GM21528 (cell line): ENCODE measurements around the gene ARFGAP2.
A peak's percentile ranks its signal among the peaks of the same experiment; 100 is the strongest.

ENCODE experiments used
- ATAC-seq: cut with Tn5 transposase; IDR thresholded peaks from one replicate; pipeline ENCODE4 v1.9.1; 2021; ENCODE audit warnings: mild to moderate bottlenecking, moderate library complexity; ENCODE audit not compliant: unreplicated experiment, low FRiP score

Gene ARFGAP2

DNA sequence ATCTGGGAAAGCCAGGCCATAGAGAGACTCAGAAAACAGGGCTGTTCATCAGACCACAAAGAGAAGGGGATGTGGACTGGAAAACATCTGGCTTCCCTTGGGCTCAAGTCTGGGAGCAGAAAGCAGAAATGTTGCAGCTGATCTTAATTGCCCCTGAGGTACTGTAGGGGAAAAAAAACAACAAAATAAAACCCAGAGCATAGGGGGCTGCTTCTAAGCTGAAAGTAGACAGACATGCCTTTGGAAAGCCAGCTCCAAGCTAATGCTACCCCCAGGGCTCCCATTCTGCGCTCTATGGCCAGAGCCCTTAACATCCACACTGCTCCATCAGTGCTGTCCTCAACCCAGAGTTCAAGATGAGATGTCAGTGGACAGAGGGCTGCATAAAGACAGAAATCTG, 11.6 kb upstream of the ARFGAP2 start:
- no peak for ATAC-seq

DNA sequence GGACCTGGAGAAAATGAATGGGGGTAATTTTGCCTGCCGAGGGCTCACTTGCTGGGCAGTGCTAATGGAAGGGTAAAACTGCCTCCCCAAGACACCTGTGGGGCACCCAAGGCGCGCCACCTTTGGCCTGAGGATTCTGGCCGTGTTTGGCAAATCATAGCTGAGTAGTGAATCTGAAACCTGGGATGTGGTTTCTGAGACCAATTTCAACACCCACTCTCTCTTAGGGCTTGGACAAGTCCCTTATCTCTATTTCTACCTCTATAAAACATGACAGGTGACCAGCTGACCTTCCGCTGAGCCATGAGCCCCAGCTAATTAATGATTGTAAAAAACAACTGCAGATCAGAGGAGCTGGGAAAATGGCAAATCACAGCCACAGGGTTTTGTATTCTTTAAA, 11.0 kb upstream of the ARFGAP2 start:
- ATAC-seq: no peak

DNA sequence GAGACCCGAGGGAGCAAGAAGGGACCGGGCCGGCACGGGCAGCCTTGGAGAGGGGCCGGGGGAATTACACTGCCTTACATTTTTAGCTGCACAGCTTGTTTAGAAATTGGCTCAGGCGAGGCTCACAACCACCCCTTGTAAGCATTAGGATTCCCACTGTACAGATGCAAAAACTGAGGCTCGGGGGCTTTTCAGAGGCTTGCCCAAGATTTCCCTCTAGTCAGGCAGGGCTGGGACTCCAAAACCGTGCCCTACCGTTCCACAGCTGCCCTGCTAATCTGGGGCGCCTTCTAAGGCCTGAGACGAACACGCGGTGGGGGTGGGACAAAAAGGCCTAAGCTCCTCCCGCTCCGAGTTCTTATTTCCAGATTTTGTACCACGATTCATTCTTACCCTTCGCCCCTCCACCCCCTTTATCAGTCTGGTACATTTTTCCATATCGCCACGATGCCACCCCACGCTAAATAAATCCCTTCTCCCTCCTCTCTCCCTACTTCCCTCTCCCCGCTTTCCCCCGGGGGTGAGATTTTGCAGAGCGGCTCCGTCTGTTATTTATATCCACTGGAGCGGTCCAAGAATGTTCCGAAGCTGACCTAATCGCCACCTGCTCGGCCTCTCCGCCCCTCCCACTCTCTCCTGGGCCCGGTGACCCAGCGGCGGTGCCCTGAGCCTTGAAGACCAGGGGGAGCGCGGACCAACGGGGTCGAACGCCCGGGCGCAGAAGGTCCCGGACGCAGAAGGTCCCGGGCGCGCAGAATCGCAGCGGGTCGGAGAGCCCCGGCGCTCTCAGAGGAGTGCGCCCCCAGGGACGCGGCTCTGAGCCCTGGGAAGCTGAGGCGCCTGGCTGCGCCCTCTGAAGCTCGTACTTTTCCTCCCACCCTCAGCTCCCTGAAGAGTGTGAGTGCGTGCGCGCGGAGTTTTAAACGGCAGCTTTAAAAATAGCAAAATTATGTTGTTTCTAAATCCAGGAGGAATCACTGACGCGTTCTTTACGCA, 10.3 kb upstream of the ARFGAP2 start:
- ATAC-seq: peak; percentile 34

DNA sequence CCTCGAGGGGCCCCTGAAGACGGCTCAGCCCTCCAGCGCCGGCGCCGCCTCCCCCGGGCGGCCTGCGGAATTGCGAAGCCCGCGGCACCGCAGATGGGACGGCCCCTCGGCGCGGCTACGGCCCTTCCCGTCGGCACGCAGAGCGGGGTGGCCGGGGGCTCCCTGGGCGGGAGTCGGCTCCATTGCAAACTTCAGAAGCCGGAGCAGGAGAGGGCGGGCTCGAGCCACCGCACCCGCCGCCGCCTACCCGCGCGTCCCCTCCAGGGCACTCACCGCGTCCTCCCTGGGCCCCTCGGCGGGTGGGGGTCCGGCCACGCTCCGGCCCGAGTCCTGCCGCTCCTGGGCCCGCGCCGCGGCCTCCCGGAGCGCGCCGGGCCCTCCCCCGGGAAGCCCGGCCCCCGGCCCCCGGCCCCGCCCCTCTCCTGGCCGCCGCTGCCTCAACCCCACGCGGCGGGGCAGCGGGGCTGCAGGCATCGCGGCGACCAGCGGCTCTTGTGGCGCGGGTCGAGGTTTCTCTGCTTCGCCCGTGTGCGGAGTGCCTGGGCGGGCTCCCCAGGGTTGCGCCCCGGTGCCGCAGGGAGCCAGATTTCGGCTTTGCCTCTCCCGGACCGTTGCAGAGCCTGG, 9.5 kb upstream of the ARFGAP2 start, which contains the start of gene PACSIN3:
PACSIN3 (minus strand) TSS at position 359 of the 624 bp plus-strand sequence. CDS start 3,707 bp downstream, outside the sequence.
- peak; percentile 54 for ATAC-seq

DNA sequence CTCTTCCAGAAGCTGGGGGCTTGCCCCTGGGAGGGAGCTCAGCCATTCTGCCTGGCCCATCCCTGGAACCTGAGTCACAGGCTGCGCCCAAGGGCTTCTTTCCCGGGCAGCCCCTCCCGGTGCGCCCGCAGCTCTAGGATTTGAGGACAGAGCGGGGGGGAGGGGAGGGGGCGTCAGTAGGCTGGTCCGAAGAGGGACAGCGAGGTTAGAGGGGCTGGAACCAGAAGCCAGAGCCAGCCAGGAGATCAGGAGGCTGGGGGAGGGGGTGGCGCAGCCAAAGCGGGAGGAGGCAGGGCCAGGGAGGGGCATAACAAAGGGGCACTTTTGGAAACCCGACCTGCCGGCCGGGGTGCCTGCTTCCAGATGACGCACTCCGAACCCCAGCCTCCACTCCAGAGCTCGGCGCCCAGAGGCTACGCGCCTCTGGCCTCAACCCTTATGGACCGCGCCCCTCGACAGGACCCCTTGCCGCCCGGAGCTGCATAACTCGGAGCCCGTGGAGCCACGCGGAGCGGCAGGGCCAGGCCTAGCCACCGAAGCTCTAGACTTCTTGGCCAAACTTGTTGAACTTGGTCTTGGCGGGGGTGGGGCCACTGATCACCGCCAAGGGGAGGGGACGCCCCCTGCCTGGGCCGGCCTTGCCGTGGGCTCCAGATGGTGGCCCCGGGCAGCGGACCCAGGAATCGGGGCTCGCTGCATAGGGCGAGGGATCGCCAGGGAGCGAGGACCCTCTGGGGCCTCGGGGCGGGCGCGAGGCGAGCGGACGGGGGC, 8.8 kb upstream of the ARFGAP2 start:
- no peak for ATAC-seq

DNA sequence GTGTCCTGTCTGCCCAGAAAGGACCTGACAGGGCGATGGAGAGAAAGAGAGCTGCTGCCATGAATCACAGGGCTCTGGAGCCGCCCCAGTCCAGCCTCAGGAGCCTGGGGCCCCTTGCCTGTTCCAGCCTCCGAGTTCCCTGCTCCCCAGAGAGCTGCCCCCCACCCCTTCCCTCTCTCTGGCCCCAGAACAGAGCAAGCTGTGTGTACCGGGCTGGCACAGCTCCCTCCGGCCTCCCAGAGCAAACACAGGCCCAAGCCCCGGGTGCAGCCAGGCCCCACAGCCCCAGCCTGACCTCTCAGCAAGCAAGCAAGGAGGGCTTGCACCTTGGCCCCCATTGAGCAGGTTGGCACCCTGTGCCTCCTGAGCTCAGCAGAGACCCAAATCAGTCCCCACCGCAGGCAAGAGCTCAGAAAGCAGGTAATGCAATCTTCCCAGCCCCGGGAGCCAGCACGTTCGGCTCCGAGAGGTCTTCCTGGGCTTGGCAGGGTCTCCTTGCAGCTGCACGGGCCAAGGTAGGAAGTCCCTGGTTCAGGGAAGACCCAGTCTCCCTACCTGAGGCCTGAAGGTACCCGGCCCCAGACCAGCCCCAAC, 8.1 kb upstream of the ARFGAP2 start:
- no peak for ATAC-seq

DNA sequence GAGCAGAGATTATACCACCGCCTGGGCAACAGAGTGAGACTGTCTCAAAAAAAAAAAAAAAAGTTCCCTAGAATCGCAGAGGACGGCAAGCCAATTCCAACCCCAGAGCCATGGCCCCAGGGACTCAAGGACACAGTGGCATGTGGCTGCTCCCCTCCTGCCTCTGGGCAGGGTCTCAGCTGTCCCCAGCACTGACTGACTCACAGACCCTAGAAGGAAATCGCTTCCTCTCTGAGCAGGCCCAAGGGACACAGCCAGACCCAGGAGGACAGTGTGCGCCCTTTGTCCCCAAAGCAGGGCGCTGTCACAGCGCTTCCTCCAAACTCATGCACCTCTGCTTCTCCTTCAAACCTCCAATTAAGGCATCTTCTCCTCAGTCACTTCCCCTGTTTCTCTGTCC, 7.3 kb upstream of the ARFGAP2 start:
- ATAC-seq: no peak

DNA sequence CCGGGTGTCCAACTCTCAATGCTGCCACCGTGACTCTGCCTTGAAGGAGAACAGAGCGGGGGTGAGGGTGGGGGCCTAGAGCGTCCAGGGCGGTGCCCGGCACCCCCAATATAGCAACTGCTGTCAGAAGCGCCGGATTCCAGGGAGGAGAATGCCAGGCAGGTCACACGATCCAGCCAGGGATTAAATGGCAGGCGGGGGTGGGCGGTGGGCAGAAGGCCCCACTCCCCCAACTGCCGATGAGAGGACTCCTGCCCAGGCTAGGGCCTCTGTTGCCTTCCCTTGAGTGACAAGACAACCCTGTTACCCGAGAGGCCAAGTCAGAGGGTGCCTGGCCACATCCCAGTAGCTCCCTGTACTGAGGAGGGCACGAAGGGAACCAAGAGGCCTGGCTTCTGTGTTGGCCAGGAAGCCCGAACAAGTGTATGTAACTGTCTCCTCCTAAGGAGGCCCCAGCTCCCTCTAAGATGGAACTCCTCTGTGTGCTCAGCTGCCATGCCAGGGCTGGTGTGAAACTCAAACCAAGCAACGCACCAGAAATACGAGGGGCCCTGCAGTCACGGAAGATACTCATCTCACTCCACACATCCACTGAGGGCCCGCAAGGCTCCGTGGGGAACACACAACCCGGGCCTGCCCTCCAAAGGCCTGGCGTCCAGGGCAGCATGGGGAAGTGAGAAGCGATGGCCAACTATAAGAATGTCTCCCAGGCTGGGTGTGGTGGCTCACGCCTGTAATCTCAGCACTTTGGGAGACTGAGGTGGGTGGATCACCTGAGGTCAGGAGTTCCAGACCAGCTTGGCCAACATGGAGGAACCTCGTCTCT, 6.6 kb upstream of the ARFGAP2 start:
- no peak for ATAC-seq

DNA sequence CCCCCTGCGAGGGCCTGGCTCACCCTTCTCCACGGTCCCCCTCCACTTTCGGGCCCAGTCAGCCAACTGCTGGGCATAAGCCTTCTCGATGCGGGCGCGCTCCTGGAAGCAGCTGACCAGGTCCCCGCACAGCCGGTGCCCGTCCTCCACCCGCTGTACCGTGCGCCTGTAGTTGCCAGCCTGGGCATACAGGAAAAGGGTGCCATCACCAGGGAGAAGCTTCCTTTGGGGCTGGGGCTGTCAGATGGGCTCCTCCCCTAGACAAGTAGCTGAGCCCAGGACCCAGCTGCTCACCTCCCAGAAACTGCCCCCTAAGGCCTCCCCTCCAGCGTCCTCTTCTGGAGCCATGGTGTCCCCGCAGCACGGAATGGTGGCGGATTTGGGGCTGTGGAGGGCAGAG, 5.7 kb upstream of the ARFGAP2 start:
- ATAC-seq: no peak

DNA sequence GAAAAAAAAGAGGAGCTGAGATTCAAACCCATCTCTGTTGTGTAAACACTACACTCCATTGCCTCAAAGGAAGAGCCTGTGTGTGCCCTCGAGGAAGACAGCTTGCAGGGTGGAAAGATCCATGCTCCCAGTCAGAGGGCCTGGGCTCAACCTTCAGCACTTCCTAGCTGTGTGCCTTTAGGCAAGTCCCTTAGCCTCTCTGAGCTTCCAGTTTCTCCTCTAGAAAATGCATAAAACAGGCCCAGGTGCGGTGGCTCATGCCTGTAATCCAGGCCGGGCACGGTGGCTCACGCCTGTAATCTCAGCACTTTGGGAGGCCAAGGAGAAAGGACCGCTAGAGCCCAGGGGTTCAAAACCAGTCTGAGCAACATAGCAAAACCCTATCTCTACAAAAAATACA, 4.6 kb upstream of the ARFGAP2 start:
- no peak for ATAC-seq

DNA sequence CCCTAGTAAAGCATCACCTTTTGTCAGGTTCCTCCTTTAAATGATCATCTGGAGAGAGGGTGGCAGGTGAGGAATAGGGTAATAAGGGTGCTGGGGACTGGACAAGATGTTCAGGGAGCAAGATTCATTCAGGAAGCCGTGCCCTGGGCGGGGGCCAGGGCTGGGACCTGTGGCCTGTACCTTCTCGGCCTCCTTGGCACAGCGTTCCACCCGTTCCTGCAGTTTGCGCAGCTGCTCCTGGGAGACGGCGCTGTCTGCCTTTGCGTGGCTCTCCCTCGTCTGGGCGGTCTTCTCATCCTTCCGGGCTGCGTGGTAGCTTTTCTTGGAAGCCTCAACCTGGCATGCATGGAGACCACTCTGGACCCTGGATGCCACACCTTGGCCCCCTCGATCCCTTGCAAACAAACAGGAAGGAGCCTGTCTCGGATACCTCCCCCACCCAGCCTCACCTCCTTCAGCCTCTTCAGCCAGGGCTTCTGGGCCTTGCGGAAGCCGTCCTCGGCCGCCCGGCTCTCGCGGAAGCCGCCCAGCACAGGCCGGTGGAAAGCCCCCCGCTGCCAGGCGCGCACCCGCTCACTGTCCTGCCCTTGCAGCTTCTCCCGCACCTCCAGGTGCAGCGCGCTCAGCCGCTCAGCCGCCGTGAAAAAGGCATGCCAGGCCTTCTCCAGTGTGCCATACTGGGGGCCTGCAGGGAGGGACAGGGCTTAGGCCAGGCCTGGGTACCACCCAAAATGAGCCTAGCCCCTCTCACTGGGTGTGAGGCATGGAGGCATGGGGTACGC, 3.5 kb upstream of the ARFGAP2 start:
- no peak for ATAC-seq

DNA sequence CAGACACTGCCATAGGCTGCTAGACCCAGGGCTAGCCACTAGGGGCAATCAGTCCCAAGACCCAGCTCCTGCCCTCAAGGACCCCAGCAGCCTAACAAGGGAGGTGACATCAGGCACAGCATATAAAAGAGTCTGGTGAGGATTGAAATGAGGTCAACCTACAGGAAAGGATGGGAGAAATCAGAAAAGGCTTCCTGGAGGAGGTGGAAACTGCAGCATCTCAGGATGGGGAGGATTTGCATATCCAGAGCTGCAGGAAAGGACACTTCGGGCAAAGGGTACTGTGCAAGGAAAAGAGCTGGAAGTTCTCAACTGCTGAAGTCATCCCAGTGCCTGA, 2.9 kb upstream of the ARFGAP2 start:
- ATAC-seq: no peak

DNA sequence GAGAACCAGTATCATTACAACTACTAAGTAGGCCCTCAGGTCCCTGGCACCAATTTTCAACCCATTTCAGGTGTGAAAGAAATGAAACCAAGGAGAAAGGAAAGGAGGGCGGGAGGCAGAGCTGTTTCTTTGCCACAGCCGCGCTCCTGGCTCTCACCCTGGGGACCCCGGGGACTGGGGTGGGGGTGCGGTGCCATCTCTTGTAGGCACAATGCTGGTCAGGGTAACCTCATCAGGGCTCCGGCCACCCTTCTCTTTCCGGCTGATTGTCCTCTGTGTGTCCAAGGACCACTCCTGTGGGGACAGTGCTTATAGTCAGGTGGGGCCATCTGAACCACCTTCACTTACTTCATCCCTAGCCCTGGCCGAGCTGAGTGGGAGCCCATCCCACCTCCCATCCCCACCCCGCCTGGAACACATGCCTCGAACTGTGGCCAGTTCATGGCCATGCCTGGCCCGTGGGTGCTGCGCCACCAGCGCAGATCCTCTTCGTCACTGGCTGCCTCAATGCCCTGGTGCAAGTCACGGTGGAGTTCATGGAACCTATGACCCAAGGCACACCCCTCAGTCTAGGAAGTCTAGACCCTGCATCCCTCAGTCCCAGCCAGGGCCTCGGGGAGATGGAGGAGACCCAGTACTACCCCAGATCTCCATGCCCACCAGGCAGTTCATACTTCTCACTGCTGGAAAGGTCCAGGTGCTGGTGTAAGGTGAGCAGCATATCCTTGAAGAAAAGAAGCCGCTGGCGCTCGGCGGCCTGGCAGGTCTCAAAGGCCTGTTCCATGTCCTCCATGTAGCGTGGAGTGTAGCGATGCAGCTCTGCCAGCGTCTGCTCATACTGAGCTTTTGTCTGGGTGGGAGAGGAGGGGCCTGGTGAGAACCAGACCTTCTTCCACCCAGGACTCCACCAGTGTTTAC, 2.3 kb upstream of the ARFGAP2 start:
- ATAC-seq: no peak

DNA sequence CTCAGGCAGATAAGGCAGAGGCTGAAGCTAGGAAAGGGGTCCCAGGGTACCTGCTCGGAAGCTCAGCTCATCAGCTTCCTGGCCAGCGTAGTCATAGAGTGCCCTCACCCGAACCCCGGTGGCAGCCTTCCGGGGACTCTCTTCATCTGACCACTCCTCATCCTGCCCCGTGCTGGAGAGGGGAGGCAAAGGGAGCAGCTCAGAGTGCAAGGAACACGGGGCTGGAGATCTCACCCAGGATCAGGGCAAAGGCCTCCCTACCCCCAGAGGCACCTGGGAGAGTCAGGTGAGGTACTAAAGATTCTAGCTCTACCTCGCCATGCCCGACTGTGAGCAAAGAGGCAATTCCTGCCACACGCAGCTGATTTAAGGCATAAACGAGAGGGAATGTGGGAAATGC, 1.6 kb upstream of the ARFGAP2 start:
- ATAC-seq: no peak

DNA sequence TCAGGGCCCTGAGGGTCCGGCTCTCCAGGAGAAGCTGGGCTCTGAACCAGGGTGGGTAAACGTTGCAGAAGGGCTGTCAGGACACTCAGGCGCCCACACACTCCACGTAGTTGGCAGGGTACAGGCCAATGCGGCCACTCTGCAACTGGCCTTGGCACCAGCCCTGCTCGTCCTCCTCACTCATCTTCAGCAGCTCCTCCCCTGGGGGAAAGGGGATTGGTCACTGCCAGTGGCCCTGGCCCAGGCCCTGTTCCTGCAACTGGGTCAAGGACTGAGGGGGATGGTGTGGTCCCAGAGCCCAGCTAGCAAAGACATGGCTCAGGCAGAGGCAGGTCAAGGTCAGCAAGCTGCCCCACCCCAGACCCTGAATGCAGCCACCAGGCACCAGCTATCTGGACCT, 1.2 kb upstream of the ARFGAP2 start:
- ATAC-seq: no peak

DNA sequence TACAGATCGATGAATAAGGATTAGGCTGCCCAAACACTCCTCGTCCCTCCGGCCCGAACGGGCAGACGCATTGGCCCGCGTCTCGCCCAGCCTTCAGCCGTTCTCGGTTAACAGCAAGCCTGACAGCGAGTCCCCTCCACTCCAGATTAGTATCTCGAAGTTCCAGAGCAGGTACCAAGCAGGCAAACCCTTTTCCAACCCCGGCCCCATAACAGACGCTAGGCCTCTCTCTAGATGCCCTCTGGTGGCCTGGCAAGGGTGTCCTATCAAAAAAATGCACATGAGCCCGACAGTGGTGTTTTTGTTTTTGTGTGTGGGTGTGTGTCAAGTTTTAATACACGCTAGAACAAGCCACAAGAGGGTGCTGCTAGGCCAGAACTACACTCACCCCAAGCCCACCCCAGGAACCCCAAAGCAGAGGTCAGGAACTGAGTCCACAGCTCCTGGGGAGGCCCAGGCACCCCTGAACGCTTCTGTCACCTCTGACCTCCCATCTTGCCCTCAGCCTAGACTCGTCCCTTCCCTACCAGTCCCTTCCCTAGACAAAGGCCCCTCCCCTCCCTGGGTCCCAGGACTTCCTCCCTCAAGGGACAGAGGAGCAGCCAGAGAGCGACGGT, 658 bp upstream of the ARFGAP2 start:
- ATAC-seq: peak; percentile 51

DNA sequence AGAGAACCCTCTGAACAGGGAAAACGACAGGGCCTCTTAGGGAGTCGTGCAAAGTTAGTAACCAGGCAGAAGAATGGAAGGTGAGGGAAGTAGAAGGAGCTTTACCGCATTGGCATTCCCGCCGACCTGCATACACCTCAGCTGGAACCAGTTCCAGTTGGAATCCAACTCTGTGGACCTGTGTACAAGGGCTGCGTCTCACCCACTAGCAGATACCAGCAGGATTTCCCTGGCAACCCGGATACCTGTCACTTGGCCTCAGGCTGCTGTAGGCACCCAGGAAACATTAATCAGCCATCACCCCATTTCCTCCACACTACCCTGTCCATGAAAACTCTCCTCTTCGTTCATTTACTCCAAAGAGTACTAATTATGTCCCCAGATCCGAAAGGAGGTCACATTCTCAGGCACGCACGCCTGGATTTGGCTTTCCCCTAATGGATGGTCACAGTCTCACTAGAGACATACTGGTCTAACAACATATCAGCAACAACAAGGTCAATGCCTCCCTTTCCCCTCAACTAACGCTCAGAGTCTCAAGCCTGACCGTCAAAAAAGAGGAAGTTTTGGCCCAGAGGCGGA, 842 bp downstream of the ARFGAP2 start:
- no peak for ATAC-seq
